Endothelial cell of umbilical vein (primary cell): ENCODE measurements around the gene NDUFAF8. TPM values are rescaled to one million over a fixed set of nuclear protein-coding genes. Genes with fewer than 3 reads are reported as not detected.

Experiments used
- BruUV-seq: library from RNA; stranded (reverse); fragments of 400-500 nt; replicated peaks from 2 replicates; lab custom pipeline; 2021; lab: Mats Ljungman, UMichigan
- CTCF ChIA-PET: fragments of 300-600, 350-600 bp; sonication (Branson Sonifier 250); formaldehyde crosslinking; loops from one replicate; lab custom pipeline; 2021; ENCODE audit warnings: antibody characterized with exemption, inconsistent platforms; lab: Charles Lee
- POLR2A ChIA-PET: fragments of 300-600, 350-600 bp; sonication (Branson Sonifier 250); formaldehyde crosslinking; loops from one replicate; lab custom pipeline; 2021; ENCODE audit warnings: antibody characterized with exemption, inconsistent platforms; lab: Charles Lee
- DNase-seq: peaks from one replicate; pipeline ENCODE4 v3.0.0-alpha.2; 2011; ENCODE audit warnings: low read depth, low spot score
- FAIRE-seq: peaks from 2 replicates; lab custom pipeline; 2011; peaks lifted over from hg19 to GRCh38; lab: Jason Lieb, UNC
- H2AFZ ChIP-seq: 2 replicates; pipeline ENCODE4 v1.6.0; 2012; ENCODE audit warnings: low read depth, low read length, control low read depth, inconsistent platforms
- H3K27ac ChIP-seq: 2 replicates; pipeline ENCODE4 v1.5.1; 2011; ENCODE audit warnings: low read depth, mild to moderate bottlenecking, control low read depth, low read length, moderate library complexity; ENCODE audit not compliant: insufficient read depth
- H3K27me3 ChIP-seq, 2 experiments: 2 replicates each; pipeline versions ENCODE4 v1.6.0 to v1.6.1; 2011; ENCODE audit warnings: low read length in 2 of 2, mixed read lengths in 1 of 2; ENCODE audit not compliant: control insufficient read depth in 2 of 2, insufficient read depth in 2 of 2
- H3K36me3 ChIP-seq, 2 experiments: 2 replicates in 1 of 2; 3 replicates in 1 of 2; pipeline ENCODE4 v1.5.1; 2011; ENCODE audit warnings: low read length in 2 of 2, mild to moderate bottlenecking in 1 of 2, moderate library complexity in 1 of 2; ENCODE audit not compliant: control insufficient read depth in 2 of 2, insufficient read depth in 2 of 2; ENCODE audit errors: extremely low read depth in 1 of 2
- H3K4me1 ChIP-seq: 3 replicates; pipeline ENCODE4 v1.5.1; 2011; ENCODE audit warnings: mild to moderate bottlenecking, low read length; ENCODE audit not compliant: control insufficient read depth, insufficient read depth; ENCODE audit errors: extremely low read depth
- H3K4me2 ChIP-seq: 2 replicates; pipeline ENCODE4 v1.6.1; 2011; ENCODE audit warnings: low read length, control low read depth, mixed read lengths; ENCODE audit not compliant: insufficient read depth
- H3K4me3 ChIP-seq, 3 experiments: fragments of 200-600 bp in 1 of 3; sonication (generic), shearing (Covaris generic) in 1 of 3; replicated peaks in 1 of 3; 2 replicates each; pipeline ENCODE4 v1.5.1; 2011 to 2016; ENCODE audit warnings: control low read depth in 3 of 3, low read length in 3 of 3, mild to moderate bottlenecking in 2 of 3, inconsistent platforms in 1 of 3, low read depth in 1 of 3, moderate library complexity in 1 of 3; ENCODE audit not compliant: insufficient read depth in 1 of 3
- H3K79me2 ChIP-seq: 2 replicates; pipeline ENCODE4 v1.6.0; 2012; ENCODE audit warnings: low read length, inconsistent platforms; ENCODE audit not compliant: control insufficient read depth, insufficient read depth
- H3K9ac ChIP-seq: replicated peaks from 2 replicates; pipeline ENCODE3; 2011; ENCODE audit warnings: low read length, control low read depth; ENCODE audit not compliant: insufficient read depth; ENCODE audit errors: extremely low read depth
- H3K9me1 ChIP-seq: replicated peaks from 3 replicates; pipeline ENCODE4 v1.6.0; 2011; ENCODE audit warnings: mild to moderate bottlenecking, low read length; ENCODE audit not compliant: control insufficient read depth, insufficient read depth; ENCODE audit errors: extremely low read depth
- H3K9me3 ChIP-seq: replicated peaks from 2 replicates; pipeline ENCODE4 v1.5.1; 2012; ENCODE audit warnings: low read length, inconsistent platforms; ENCODE audit not compliant: control insufficient read depth, insufficient read depth
- H4K20me1 ChIP-seq: replicated peaks from 2 replicates; pipeline ENCODE3; 2011; ENCODE audit warnings: mild to moderate bottlenecking, low read length; ENCODE audit not compliant: control insufficient read depth, insufficient read depth; ENCODE audit errors: extremely low read depth
- CTCF ChIP-seq, 2 donors: IDR thresholded peaks; 1 replicate in 1 of 2; 2 replicates in 1 of 2; pipeline ENCODE4 v1.5.1; 2011; ENCODE audit warnings: low read length in 2 of 2, mild to moderate bottlenecking in 2 of 2, moderate library complexity in 2 of 2, control low read depth in 1 of 2, inconsistent platforms in 1 of 2, low read depth in 1 of 2; ENCODE audit not compliant: insufficient read depth in 1 of 2; ENCODE audit errors: extremely low read depth in 1 of 2
- EZH2 ChIP-seq: IDR thresholded peaks from 2 replicates; pipeline ENCODE4 v1.6.1; 2012; ENCODE audit warnings: borderline replicate concordance, low read depth, mild to moderate bottlenecking, moderate library complexity, low read length, inconsistent platforms; ENCODE audit not compliant: severe bottlenecking
- FOS ChIP-seq: IDR thresholded peaks from 2 replicates; pipeline ENCODE4 v1.6.1; 2011; ENCODE audit warnings: mild to moderate bottlenecking, low read length, moderate library complexity, borderline replicate concordance; ENCODE audit not compliant: insufficient read depth
- GATA2 ChIP-seq: IDR thresholded peaks from 2 replicates; pipeline ENCODE4 v1.7.0; 2011; ENCODE audit warnings: low read depth, mild to moderate bottlenecking, moderate library complexity, mixed read lengths, low read length; ENCODE audit not compliant: insufficient read length, insufficient read depth
- JUN ChIP-seq: IDR thresholded peaks from 2 replicates; pipeline ENCODE4 v1.6.1; 2011; ENCODE audit warnings: borderline replicate concordance, low read depth; ENCODE audit not compliant: insufficient read length, insufficient read depth
- MYC ChIP-seq: IDR thresholded peaks from one replicate; pipeline ENCODE4 v1.6.1; 2011; ENCODE audit warnings: mild to moderate bottlenecking, low read depth, low read length
- POLR2A ChIP-seq: IDR thresholded peaks from 2 replicates; pipeline ENCODE4 v1.6.1; 2012; ENCODE audit warnings: low read depth, mild to moderate bottlenecking, control low read depth, low read length
- POLR2AphosphoS5 ChIP-seq: IDR thresholded peaks from 2 replicates; pipeline ENCODE4 v1.6.1; 2012; ENCODE audit warnings: low read depth, mild to moderate bottlenecking, control low read depth, low read length, moderate library complexity; ENCODE audit not compliant: insufficient read depth
- dilution Hi-C: fragments of 300-500 bp; cut with MboI; formaldehyde crosslinking; loops from one replicate; pipeline ENCODE4 v1.15.0; 2019; ENCODE audit warnings: low sequenced_read_pairs; ENCODE audit not compliant: extremely low pct_ligation_motif_present
- intact Hi-C: fragments of 100-400 bp; cut with micrococcal nuclease; formaldehyde crosslinking; loops from one replicate; pipeline ENCODE4 v1.10.0; 2022
- polyA plus RNA-seq, 4 experiments: library from polyadenylated mRNA; depleted of rRNA in 3 of 4; stranded (reverse) in 3 of 4; unstranded in 1 of 4; fragments of >200 nt; gene quantifications; 2 replicates each; pipeline versions ENCODE4 v1.2.1 to v1.2.3, GENCODE V29; 2011 to 2012; ENCODE audit warnings: missing spikeins in 1 of 4
- total RNA-seq: library from RNA; stranded (reverse); gene quantifications from 2 replicates; pipeline ENCODE4 v1.2.3, GENCODE V29; 2021
- TF ChIP-seq, protein P1 (sequence below): IDR thresholded peaks from 2 replicates; pipeline ENCODE4 v1.6.1; 2011; ENCODE audit not compliant: insufficient read depth, insufficient read length

NDUFAF8 gene
- total and polyA plus RNA-seq, 2 donors (not counting 3 experiments of a cell fraction or from before 2014, with no cell fraction given) = 61.5 to 83.9 TPM

DNA sequence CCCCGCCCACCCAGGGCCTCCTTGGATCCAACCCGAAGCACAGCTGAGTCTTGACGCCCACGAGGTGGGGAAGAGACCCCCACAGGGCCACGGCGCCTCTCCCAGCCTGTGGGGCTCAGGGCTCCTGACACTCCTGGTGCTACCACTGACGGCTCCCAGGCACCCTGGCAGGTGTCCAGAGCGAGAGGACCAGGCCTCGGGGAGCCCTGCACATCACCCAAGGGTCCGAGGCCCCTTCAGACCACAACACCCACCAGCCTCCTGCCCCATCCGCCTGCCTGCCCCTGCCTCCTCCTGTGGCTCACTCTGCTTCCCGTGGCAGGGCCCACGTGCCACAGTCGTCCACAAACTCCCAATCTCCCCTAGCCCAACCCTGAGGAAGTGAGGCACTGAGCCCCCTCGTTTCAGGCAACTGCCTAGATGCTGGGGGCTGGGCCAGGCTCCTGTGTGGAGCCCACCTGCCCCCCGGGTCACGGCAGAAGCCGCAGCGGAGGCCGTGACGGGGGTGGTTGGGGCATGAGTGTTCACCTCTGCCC, 44.8 kb upstream of the NDUFAF8 start:
- Histone ChIP-seq H3K9ac (no peak overlapping the region), H3K4me3 (no peak overlapping the region), H3K9me1 (no peaks in the 10 kb centered on the region), H4K20me1 (no peaks in the 10 kb centered on the region), H3K79me2 (no peaks in the 10 kb centered on the region), H3K27ac (no peak overlapping the region), H3K27me3 (no peaks in the 10 kb centered on the region), H3K4me1 (no peaks in the 10 kb centered on the region), H2AFZ (no peak overlapping the region), H3K4me2 (no peak overlapping the region), H3K9me3 (no peaks in the 10 kb centered on the region), H3K36me3 (peaks cover 0 to 7% of the 10 kb centered on the region in 2 experiments)
- TF ChIP-seq POLR2AphosphoS5 (no peak), POLR2A (no peak), GATA2 (no peak), EZH2 (no peak), CTCF (IDR thresholded peaks at IDR 0.05; ENCODE audit: extremely low read depth in 1 of 2, insufficient read depth in 1 of 2, low read depth in 1 of 2, low read length in 2 of 2) (no peak), FOS (no peak), JUN (no peak), MYC (no peak)
- TF ChIP-seq, protein P1, sequence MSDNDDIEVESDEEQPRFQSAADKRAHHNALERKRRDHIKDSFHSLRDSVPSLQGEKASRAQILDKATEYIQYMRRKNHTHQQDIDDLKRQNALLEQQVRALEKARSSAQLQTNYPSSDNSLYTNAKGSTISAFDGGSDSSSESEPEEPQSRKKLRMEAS = no peak
- CTCF ChIA-PET = no interaction called here
- intact Hi-C loops = no loop called here
- no peak for FAIRE-seq
- POLR2A ChIA-PET = no interaction called here
- no peak for DNase-seq
- dilution Hi-C loops = no loop called here
- BruUV-seq = no TSS peak
